GM19438 (cell line): ENCODE results near the gene TNFSF8.
A peak's percentile ranks its signal among the peaks of the same experiment; 100 is the strongest.

Experiments used
- ATAC-seq: cut with Tn5 transposase; IDR thresholded peaks from one replicate; pipeline ENCODE4 v1.9.1; 2021; ENCODE audit warnings: low read depth; ENCODE audit not compliant: unreplicated experiment

TNFSF8 gene

DNA sequence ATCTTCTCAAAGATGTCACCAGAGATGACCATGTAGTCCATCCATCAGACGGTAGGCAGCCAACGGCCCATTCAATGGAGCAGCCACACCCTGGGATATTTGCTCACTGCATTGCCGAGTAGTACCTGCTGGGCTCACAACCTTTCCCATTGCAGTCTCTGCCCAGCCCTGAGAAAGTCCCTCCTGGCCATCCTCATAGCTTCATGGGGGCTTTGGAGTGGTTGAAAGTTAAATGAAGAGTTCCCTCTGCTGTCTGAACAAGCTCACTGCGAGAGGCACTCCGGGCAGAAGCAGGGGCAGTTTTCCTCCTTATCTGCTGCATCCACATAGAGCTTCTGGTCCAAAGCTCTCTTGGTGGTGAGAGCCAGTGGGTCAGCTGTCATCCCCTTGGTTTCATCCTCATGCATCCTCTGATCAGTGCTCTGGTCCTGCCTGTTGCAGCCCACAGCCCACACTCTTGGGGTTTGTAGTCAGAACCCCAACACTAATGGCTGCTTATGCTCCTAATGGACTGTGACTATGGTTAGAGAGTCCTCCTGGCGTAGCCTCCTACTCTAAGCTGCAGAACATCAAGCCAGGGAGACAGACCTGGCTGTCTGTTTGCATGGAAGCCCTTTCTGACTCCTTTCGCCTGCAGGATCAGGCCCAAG lies 23.3 kb downstream of the TNFSF8 start:
- ATAC-seq: no peak

DNA sequence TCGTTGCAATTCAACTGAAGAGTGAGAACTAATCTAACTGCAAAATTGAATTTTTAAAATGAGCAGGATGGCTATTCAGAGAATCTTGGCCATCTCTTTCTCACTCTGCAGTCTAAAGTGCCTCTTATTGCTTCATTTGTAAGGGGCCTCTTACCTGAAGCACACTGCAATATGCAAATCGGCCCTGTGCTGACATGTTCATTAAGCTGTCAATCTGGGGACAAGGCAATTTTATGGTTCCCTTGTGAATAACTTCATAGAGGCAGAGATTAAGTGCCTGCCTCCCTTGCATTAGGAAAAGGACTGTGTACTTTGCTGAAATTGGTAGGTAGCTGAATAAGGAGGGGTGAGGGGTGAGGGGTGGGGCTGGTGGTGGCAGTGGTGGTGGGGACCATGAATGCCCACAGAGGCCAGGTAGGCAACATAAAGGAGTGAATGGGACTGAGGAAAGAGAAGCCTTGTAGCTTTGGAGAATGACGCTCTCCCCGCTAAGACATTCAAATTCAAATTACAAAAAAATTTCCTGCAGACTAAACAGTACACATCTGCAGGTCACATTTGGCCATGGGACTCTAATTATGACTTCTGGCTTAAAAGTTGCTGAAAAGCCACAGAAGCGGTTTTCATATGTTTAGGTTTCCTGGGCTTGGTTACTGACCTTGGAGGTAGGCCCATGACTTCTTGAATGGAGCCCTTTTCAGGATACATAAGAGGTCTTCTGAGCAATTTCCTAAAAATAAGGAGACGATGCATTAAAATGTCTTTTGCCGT lies 25.0 kb downstream of the TNFSF8 start:
- ATAC-seq: no peak

DNA sequence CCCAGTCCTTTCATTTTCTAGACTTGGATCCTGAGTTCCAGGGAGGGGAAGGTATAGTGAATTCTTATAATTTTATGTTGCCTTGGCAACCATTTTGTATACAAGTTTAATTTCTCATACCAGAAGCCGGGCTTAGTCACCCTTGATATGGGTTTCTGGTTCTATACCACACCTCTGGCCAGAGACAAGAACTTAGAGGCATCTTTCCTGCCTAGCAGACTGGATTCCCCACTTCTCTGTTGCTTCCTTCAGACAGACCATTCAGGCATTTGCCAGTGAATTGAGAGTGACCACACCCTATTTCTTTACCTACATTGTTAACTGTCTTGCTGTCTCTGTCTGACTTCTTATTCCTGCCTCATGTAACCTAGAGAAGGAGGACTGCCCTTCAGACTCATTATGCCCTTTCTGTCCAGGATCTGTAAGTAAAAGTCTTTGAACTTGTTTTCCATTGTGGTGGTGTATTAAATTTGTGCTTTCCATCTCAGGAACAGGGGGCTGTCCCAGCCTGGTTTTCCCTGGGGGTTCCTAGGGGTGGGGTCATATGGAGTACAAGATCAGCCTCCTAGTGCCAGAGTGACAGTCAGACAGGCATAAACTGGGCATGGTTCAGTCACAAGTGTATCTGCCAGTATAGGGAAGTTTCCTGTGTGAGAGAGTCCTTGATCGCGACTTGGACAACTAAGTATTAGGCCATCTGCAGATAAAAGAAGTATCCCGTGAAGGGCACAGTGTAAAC lies 27.4 kb downstream of the TNFSF8 start:
- ATAC-seq: no peak

DNA sequence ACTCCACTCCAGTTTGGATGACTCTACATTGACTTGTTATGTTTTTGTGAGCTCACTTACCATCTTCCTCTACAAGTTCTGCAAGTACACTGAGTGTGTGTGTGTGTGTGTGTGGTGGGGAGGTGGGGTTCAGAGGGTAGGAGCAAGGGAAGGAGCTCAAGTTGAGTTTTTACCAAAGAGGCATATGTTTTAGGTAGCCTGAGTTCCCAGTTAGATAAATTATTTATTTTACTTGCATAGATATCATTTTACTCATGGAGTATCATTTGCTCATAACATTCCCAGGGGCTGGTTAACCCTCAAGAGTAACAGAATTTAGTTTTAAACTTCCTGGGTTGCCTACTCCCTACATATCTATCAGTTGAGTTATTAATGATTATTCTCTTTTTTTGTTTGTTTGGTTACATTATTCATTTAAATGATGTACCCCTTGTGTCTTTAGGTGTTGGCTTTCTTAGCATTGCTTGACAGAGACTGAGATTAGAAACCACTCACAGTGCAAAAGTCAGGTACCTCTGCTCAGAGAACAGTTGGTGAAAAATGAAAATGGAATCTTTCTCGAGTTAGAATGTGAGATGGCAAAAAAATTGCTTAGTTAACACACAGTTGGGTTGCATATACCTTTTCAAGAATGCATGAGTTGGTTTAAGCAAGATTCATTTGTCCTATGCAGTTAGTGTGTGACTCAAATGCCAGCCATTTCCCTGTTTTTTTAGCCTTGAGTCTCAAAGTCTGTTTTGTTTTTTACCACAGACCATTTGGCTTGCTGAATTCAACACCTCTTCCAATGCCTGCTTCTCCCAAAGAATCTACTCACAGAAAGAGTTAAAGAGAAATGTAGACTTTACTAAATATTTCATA lies 29.2 kb downstream of the TNFSF8 start:
- no peak for ATAC-seq

DNA sequence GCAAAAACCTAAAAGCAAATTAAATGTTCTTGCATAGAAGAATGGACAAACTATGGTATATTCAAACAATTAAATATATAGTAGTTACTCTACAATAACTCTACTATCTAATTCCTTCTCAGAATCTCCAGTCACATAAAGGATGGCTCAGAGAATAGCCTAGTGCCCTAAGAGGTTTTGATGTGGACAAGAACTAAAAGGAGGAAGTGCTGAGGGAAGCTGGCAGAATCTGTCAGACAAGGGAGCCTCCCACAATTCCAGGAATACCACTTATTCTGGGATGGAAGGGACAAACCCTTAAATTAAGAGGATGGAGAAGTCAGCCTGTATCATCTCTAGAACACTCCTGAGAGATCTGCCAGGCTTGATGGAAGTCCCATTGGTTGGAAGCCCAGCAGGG lies 30.4 kb downstream of the TNFSF8 start:
- ATAC-seq: no peak

DNA sequence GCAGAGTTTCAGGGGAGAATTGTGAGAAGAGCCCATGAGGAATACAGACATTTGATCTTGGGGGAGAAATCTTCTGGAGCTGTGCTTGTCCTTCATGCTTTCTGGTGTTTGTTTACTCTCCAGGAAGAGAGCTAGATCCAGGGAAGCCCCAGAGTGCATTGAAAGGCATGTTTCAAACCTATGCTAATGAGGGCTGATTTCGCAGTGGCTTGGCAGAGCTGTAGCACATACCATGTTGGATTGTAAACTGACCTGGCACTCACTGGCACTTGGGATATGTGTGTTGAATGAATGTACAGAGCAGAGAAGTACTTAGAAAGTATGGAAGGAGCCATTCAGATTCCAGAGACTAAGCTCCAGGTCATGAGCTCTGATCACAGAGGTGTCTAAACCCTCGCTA lies 30.9 kb downstream of the TNFSF8 start:
- no peak for ATAC-seq

DNA sequence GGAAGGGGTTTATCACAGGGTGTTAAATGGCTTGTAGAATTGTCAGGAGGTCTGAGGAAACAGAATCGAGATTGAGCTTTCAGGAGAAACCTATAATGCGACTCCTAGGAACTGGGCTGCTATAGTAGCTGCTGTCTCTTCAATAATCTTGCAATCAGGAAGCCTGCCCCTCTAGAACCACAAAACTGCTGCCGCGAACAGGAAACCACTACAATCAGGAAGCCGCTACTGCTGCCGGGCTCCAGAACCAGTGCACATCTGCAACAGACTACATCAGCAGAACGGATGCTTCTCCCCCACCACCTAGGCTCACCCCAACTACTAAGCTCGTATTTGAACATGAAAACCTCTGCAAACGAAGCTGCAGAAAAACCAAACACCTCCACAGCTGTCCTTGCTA lies 31.6 kb downstream of the TNFSF8 start:
- ATAC-seq: peak; percentile 88

DNA sequence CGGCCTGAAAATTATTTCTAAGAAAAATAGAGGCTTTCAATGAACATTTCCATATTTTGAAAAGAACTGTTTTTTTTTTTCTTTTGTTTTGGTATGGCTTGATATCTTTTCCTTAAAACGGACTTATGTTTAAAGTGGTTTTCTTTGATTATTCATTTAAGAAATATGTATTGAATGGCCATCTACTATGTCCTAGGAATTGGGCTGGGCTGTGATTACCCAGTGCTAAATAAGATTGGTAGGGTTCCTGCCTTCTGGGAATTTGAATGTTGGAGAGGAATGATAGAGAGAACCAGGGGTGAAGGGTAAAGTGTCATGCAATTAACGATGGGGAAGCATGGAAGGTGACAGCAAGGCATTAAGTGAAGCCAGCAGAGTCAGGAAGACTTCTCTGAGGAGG lies 33.2 kb downstream of the TNFSF8 start:
- no peak for ATAC-seq

DNA sequence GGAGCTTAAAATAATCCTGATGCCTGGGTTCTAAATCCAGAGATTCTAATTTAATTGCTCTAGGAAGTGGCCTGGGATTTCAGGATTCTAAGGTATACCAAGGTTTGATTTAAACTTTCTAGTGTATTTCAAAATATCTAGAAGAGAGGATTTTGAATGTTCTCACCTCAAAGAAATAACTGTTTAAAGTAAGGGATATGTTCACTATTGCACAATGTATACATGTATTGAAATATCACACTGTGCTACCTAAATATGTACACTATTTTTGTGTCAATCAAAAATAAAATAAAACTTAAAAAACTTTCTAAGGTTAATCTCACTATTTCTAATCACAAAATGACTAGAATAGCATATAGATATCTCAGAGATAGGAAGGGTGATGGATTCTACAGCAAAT lies 34.0 kb downstream of the TNFSF8 start:
- ATAC-seq: no peak

DNA sequence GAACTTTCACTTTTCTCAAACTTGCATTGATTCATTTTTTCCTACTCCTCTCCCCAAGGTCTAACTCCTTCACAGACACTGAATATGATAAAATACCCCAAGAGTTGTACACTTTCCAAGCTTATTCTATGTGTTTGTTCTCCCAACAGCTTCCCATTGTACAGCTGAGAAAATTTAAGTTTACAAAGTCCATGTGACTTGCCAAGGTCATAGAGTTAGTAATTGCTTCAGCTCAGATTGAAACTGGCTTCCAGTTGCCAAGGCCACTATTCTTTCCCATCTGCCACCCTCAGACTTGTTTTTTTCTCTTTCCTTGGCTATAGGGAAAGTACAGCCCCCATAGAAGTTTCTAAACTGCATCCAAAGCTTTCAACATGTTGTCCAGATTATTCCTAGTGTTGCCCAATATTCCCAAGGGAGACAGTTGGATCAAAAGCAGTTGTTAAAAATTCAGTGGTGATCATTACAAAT lies 34.8 kb downstream of the TNFSF8 start:
- ATAC-seq: no peak

DNA sequence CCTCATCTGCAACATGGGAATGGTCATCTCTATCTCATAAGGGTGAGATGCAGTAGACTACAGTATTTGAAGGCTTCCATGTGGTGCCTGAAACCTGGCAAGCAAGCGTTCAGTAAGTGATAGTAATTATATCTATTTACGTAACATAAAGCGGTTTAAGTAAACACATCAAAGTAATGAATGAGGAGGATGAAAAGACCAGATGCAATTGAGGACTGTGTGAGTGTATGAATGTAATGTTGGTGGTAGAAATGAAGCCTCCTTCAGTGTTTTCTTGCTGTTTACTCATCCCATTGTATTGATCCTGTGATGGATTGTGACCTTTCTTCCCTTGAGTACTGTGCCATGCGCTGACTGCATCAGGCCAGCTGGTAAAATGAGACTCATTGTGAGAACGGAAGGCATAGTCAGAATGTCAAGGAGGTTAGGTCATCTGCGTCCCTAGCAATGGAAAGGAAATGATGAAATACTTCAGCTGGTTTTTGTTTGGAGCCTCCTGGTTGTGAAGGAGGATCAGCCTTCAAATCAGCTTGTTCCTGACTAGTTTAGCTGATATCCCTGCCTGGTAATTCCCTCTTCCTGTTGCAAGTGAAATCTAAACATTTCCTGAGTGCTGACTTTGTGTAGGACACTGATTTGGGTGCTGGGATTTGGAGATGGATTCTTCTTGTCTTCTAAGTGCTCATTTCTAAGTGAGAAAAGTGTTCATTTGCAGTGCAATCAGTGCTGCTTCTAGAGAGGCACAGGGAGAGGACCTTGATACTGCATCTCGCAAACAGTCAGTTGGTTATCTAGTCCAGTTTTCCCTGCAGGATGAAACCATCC lies 35.6 kb downstream of the TNFSF8 start:
- no peak for ATAC-seq

DNA sequence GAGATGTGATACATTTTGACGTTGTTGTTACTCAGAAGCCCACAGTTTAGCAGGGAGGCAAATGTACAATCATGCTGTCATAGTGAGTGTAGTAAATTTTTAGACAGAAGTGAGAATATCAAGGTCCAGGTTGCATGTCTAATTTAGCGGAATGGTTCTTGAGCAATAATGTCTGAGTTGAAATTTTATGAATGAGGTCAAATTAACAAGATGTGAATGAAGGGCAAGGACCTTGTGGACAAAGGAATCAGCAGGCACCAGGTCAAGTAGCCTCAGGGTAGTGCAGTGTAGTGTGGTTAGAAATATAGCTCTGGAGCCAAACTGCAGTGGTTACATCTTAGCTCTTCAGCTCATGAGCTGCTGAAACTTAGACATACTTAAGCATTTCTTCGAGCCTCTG lies 36.2 kb downstream of the TNFSF8 start:
- ATAC-seq: no peak

DNA sequence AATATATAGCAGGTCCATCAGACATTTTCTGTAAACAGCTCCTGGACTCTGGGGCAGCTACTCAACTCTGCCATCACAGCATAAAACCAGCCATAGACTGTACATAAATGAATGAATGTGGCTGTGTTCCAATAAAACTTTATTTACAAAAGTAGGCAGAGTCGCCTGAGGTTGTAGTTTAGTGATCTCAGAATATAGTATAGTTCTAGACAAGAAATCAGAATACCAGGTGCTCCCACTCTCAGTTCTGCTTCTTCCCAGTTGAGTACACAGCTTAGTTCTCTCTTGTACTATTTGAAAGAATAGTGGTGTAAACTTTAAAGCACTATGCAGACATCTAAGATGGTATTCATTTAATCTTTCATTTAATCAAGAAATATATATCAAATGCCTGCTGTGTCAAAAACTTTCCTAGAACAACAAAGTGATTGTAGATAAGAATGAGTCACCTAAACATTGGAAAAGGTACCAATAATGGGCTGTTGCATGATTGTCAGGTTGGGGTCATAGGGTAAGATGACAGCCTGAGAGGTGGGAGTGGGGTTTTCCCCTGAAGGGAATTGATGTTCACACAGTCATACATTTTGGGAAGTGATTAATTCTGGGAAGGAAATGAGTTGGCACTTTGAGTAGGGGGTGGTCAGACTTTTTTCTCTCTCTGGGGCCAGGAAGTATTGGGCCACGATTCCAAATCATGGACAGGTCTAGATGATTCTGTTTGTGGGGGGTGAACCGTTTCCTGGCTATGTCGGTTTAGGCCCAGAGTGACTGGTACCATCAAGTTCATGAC lies 37.0 kb downstream of the TNFSF8 start:
- no peak for ATAC-seq

DNA sequence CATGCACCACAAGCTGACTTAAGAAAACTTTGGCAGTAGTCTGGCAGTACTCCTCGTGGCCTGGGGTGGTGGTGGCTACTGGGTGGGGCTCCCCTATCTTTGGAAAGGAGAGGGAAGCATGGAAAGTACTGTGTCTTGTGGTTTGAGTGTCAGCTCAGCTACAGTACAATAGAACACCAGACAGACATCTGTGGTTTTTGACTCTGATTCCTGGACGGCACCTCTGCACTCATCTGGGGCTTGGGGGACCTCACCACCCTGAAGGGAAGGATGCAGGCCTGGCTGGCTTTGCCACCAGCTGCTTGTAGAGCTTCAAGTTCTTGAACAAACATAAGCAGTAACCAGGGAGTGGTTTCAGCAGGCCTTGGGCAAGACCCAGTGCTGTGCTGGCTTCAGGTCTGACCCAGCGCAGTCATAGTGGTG lies 40.6 kb downstream of the TNFSF8 start:
- no peak for ATAC-seq

DNA sequence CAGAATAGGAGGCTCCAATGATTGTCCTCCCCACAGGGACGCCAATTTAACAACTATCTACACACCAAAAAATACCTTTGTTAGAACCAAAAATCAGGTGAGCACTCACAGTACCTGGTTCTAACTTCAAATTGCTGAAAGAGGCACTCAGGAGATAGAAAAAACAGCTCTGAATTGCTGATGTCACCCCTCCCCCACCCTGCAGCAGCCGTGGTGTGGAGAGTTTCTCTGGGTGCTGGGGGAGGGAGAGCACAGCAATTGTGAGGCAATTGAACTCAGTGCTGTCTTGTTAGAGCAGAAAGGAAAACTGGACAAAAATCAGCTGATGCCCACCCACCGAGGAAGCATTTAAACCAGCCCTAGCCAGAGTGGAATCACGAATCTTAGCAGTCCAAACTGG lies 41.8 kb downstream of the TNFSF8 start:
- ATAC-seq: no peak

DNA sequence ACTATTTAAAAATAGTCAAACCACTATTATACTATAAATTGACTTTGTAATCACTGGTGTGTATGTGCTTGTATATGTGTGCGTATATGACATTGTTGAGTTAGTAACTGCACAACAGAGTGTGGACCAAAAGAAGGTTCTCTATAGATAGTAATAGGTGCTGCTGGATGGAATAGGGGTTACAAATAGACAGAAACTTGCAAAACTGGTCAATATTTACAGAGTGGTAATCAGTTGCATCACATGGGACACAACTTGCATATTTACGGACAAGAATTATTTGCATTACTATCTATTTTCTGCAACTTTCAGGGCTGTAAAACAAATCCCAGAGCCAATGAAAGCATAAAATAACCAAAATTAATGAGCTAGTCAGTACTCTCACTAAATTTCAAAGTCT lies 42.4 kb downstream of the TNFSF8 start:
- no peak for ATAC-seq

DNA sequence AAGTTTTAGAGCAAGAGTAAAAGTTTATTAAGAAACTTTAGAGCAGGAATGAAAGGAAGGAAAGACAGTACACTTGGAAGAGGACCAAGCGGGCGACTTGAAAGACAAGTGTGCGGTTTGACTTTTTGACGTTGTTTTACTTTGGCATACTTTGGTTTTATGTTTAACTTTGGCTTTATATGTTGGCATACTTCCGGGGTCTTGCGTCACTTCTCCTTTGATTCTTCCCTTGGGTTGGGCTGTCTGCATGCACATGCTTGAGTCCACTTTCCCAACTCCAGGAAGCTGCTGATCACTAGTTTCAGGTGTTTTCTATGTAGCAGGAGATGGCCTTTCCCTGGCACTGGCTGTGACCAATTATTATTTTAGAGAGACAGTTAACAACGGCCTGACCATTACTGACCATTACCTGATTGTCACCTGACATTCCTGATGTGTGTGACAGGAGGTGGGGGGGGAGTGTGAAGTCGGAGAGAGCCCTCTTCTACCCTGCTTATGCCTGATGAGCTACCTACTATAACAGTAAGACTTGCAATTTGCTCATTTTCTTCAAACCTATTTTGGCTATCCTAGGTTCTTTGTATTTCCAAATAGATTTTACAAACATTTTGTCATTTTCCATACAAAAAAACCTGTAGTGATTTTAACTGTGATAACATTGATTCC lies 45.5 kb downstream of the TNFSF8 start:
- ATAC-seq: no peak

DNA sequence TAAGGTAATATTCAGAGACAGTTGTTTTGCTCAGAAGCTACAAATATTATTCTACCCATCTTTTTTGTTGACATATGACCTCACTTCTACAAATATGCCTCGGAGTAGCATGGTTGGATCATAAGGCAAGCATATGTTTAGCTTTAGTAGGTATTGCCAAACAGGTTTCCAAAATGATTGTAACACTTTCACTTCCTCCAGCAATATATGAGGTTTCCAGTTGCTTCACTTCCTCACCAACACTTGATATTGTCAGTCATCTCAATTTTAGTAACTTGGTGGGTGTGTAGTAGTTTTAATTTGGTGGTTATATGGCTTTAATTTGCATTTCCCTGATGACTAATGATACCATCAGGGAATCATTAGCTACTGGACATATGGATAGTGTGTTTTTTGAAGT lies 46.7 kb downstream of the TNFSF8 start:
- no peak for ATAC-seq
